ENCODE data around the gene WDFY3.

The WDFY3 gene

DNA sequence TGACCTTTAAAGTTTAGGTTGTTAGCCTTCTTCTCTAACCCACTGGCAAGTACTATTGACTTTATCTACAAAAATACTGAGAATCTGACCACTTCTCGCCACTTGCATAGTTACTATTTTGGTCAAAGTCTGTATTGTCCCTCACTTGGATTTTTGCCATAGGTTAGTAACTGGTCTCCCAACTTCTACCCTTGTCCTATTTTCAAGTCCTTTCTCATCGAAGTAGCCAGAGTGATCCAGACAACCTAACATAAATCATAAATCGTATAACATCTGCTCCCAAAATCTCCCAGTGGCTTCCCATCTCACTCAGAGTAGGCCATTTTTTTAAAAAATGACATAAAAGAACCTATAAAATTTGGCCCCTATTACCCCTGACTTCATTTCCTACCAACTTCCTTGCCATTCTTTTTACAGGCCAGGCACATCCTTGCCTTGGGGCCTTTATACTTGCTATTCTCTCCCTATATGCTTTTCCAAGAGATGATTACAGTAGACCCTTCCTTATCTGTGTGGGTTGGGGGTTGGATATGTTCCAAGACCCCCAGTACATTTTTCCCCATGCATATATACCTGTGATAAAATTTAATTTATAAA lies 29.0 kb downstream of the WDFY3 start:
- H3K4me3 ChIP-seq (ENCODE audit: low read depth, low read length): no peak overlapping the region
- no peak for TF ChIP-seq CTCF (conservative IDR thresholded peaks at IDR 0.05; ENCODE audit: low read depth, low read length)
- no peak for DNase-seq (ENCODE audit: low read depth)

- no peak for TF ChIP-seq CTCF (conservative IDR thresholded peaks at IDR 0.05; ENCODE audit: low read depth, low read length)
- DNase-seq (ENCODE audit: low read depth): no peak
- H3K4me3 ChIP-seq (ENCODE audit: low read depth, low read length): no peak overlapping the region
Measured at GRCh38 chr4:84936123-84936522, 30.4 kb downstream of the WDFY3 start.

GRCh38 chr4:84932462-84932861 lies 34.0 kb downstream of the WDFY3 start:
- TF ChIP-seq CTCF (conservative IDR thresholded peaks at IDR 0.05; ENCODE audit: low read depth, low read length): no peak
- DNase-seq (ENCODE audit: low read depth): no peak
- H3K4me3 ChIP-seq (ENCODE audit: low read depth, low read length): no peak overlapping the region

- no peak for DNase-seq (ENCODE audit: low read depth)
- no peak overlapping the region for H3K4me3 ChIP-seq (ENCODE audit: low read depth, low read length)
- no peak for TF ChIP-seq CTCF (conservative IDR thresholded peaks at IDR 0.05; ENCODE audit: low read depth, low read length)
Measured at GRCh38 chr4:84931961-84932360, 34.5 kb downstream of the WDFY3 start.

DNA sequence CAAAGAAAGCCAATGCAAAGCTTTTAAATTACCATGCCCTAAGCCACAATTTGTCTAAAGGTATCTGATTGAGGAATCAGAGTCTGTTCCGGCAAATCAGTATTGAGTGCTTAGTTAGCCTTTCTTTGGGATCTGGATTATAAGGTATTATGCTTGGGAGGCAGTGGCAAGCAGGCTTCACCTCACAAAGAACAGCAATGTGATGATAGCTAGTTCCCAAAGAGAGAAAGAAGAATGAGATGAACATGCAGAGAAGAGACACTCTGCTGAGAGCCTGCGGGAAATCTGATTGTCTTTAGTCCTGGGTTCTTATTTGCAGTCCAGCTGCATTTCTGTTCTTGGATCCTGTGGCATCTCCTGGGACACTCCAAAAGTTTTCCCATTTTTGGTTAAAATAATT lies 35.2 kb downstream of the WDFY3 start:
- DNase-seq (ENCODE audit: low read depth): no peak
- H3K4me3 ChIP-seq (ENCODE audit: low read depth, low read length): no peak overlapping the region
- no peak for TF ChIP-seq CTCF (conservative IDR thresholded peaks at IDR 0.05; ENCODE audit: low read depth, low read length)

GRCh38 chr4:84928089-84928488 lies 38.4 kb downstream of the WDFY3 start:
- H3K4me3 ChIP-seq (ENCODE audit: low read depth, low read length): no peak overlapping the region
- TF ChIP-seq CTCF (conservative IDR thresholded peaks at IDR 0.05; ENCODE audit: low read depth, low read length): no peak
- DNase-seq (ENCODE audit: low read depth): no peak

DNA sequence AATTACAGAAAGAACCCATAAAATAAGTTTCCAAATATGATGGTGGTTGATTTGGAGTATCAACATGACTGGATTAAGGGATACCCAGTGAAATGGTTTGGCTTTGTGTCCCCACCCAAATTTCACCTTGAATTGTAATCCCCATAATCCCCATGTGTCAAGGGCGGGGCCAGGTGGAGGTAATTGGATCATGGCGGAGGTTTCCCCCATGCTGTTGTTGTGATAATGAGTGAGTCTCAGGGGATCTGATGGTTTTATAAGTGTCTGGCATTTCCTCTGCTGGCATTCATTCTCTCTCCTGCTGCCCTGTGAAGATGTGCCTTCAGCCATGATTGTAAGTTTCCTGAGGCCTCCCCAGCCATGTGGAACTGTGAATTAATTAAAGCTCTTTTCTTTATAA lies 39.1 kb downstream of the WDFY3 start:
- H3K4me3 ChIP-seq (ENCODE audit: low read depth, low read length): no peak overlapping the region
- no peak for TF ChIP-seq CTCF (conservative IDR thresholded peaks at IDR 0.05; ENCODE audit: low read depth, low read length)
- no peak for DNase-seq (ENCODE audit: low read depth)

All from choroid plexus epithelial cell (primary cell).